WERI-Rb-1 (cell line): ENCODE measurements around the gene THSD7B.

Experiments used
- DNase-seq: peaks from one replicate; pipeline ENCODE4 v3.0.0-alpha.2; 2020
- H3K27ac ChIP-seq: fragments of 250-450 bp; sonication (Bioruptor Pico); 2 replicates; pipeline ENCODE4 v1.5.1; 2020; ENCODE audit warnings: mild to moderate bottlenecking, moderate library complexity
- H3K27me3 ChIP-seq: fragments of 250-450 bp; sonication (Bioruptor Pico); 2 replicates; pipeline ENCODE4 v1.5.1; 2021; ENCODE audit warnings: mild to moderate bottlenecking, low read depth, moderate library complexity; ENCODE audit not compliant: insufficient read depth, severe bottlenecking
- H3K36me3 ChIP-seq: fragments of 250-450 bp; sonication (Bioruptor Pico); 2 replicates; pipeline ENCODE4 v1.5.1; 2020; ENCODE audit warnings: mild to moderate bottlenecking, moderate library complexity
- H3K4me3 ChIP-seq: 2 replicates; pipeline ENCODE4 v1.5.1; 2011; ENCODE audit warnings: low read depth, mild to moderate bottlenecking, control low read depth, low read length
- H3K9me3 ChIP-seq: fragments of 250-450 bp; sonication (Bioruptor Pico); 2 replicates; pipeline ENCODE4 v1.5.1; 2021; ENCODE audit warnings: mild to moderate bottlenecking, moderate library complexity; ENCODE audit not compliant: severe bottlenecking
- TF ChIP-seq, protein P1 (sequence below): IDR thresholded peaks from 2 replicates; pipeline ENCODE4 v1.5.1; 2011; ENCODE audit warnings: low read depth, mild to moderate bottlenecking, control low read depth, inconsistent platforms, low read length

The THSD7B gene

DNA sequence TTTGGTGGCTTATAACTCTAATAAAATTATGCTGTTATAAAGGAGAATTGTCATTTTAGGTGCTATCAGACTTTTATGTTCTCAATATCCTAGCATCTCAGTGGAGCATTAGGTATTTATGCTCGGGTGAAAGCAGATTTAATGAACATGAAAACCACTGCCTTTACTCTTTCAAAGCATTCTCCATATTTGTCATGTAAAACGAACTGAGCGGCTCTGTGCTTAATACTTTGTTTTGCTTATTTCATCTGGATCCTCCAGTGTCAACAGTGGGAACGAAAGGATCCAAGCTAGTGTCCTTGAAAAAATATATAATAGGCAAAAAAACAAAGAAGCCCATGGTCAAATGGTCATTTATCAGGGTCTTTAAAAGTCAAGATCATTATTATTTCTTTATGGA, 53.5 kb downstream of the THSD7B start:
- H3K9me3 ChIP-seq = no peaks in the 10 kb centered on the region
- no peak for DNase-seq

DNA sequence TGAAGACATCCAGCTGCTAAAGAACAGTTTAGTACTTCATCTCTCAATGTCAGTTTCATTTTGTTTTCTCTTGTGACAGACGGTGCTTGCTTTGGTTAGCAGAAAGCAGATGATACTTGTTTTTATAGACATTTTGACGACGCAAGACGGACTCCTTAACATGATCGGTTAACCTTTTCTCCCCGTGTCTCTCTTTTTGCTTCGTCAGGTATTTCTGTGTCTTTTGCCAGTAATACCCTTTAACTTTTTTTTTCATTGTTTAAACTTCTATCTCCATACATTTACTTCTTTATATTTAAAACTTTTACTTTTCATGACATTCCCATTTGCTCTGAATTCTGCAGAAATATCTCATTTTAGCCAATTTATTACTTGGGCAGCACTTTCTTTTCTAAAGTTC, 57.9 kb downstream of the THSD7B start:
- Histone ChIP-seq H3K27ac (no peak overlapping the region), H3K27me3 (no peaks in the 10 kb centered on the region), H3K4me3 (no peak overlapping the region), H3K9me3 (no peaks in the 10 kb centered on the region), H3K36me3 (no peaks in the 10 kb centered on the region)
- TF ChIP-seq, protein P1, sequence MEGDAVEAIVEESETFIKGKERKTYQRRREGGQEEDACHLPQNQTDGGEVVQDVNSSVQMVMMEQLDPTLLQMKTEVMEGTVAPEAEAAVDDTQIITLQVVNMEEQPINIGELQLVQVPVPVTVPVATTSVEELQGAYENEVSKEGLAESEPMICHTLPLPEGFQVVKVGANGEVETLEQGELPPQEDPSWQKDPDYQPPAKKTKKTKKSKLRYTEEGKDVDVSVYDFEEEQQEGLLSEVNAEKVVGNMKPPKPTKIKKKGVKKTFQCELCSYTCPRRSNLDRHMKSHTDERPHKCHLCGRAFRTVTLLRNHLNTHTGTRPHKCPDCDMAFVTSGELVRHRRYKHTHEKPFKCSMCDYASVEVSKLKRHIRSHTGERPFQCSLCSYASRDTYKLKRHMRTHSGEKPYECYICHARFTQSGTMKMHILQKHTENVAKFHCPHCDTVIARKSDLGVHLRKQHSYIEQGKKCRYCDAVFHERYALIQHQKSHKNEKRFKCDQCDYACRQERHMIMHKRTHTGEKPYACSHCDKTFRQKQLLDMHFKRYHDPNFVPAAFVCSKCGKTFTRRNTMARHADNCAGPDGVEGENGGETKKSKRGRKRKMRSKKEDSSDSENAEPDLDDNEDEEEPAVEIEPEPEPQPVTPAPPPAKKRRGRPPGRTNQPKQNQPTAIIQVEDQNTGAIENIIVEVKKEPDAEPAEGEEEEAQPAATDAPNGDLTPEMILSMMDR = no peak
- no peak for DNase-seq

More for the DNA sequence above, 53.5 kb downstream of the THSD7B start:
- Histone ChIP-seq H3K36me3 (no peaks in the 10 kb centered on the region), H3K27ac (no peak overlapping the region), H3K4me3 (no peak overlapping the region), H3K27me3 (no peaks in the 10 kb centered on the region)
- TF ChIP-seq, protein P1 = no peak

DNA sequence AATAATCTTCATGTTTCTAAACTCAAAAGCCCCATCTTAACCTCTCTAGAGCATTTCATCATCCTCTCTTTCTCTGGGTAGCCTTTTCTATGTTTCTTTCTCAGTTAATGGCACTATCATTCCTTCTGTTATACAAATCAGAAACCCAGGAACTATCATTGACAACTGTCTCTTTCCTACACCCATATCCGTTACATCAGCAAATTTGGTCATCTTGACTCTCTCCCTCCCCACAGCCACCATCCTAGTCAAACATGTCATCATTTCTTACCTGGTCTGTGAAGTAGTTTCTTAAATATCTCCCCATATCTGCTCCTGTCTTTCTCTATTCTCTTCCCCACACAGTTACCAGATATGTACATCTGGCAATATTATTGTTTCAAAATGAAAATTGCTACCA, 62.8 kb downstream of the THSD7B start:
- H3K27ac ChIP-seq = no peak overlapping the region
- DNase-seq = no peak
- H3K36me3 ChIP-seq = no peaks in the 10 kb centered on the region
- H3K4me3 ChIP-seq = no peak overlapping the region
- peaks cover 3% of the 10 kb centered on the region for H3K9me3 ChIP-seq
- H3K27me3 ChIP-seq = no peaks in the 10 kb centered on the region
- TF ChIP-seq, protein P1 = no peak

DNA sequence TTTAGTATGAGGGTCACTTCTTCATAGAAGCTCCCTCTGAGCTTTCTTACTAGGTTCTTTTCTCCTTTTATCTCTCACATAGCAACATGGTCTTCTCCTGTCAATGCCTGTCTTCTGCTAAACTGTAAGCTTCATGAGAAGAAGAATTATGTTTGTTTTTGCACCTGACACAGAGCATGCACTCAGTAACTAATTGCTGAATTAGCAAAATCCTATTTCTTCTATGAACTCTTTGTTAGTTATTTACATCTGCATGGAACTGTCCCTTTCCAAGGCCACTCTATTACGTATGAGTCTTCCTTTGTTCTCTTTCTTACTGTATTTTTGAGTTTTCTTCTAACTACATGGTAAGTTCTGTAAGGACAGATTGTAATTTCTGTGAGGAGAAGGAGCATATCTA, 63.4 kb downstream of the THSD7B start:
- Histone ChIP-seq H3K9me3 (peaks cover 3% of the 10 kb centered on the region), H3K36me3 (no peaks in the 10 kb centered on the region), H3K4me3 (no peak overlapping the region), H3K27me3 (no peaks in the 10 kb centered on the region), H3K27ac (no peak overlapping the region)
- TF ChIP-seq, protein P1 = no peak
- DNase-seq = no peak

DNA sequence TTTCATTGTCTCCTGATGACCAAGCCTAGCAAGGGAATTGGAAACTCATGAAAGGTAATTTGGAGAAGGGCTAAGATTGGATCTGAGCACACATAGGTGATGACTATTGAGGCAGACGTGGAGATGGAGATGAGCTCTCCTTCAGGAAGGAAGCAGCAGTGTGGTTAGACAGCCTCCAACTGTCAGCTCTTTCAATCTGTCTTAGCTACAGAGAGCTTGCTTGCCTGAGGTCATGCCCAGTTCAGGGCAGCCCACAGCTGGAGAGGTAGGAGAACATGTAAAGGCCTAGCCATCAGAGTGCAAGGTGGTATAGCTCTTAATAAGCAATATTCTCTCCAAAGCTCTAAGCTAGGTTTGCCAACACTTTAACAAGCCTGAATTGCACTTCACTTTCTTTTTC, 79.2 kb downstream of the THSD7B start:
- TF ChIP-seq, protein P1 = no peak
- Histone ChIP-seq H3K4me3 (no peak overlapping the region), H3K27ac (no peak overlapping the region), H3K27me3 (no peaks in the 10 kb centered on the region), H3K36me3 (no peaks in the 10 kb centered on the region), H3K9me3 (no peaks in the 10 kb centered on the region)
- no peak for DNase-seq

DNA sequence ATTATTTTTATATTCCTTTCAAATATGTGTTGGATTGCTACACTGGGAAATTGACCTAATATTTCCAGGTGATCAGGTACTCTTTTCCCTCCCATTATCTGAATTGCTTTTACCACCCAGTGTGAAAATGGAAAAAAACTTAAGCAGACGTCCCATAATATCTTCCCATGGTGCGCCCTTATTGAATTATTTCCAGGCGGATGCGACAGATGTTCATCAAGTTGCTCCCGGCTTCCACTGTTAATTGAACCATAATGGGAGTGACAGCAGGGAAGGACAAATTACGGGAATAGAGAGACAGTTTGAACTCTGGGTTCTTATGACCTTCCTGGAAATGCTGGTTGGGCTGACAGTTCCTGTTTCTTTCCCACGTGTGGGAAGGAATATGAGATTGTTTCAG, 93.3 kb downstream of the THSD7B start:
- TF ChIP-seq, protein P1 = no peak
- DNase-seq = no peak
- H3K36me3 ChIP-seq = no peaks in the 10 kb centered on the region
- no peak overlapping the region for H3K27ac ChIP-seq
- H3K9me3 ChIP-seq = no peaks in the 10 kb centered on the region
- H3K4me3 ChIP-seq = no peak overlapping the region
- no peaks in the 10 kb centered on the region for H3K27me3 ChIP-seq
